ENCODE measurements around the gene RPS27L. TPM values are rescaled to one million over a fixed set of nuclear protein-coding genes. Genes with fewer than 3 reads are reported as not detected.
A peak's percentile ranks its signal among the peaks of the same experiment; 100 is the strongest.
"Not testable (repeated sequence)": the region's sequence is repeated elsewhere in the genome, so short reads cannot be mapped to it uniquely, and the experiment has no call there.

Gene RPS27L
- total and polyA plus RNA-seq, 7 donors = 33.1 to 186 (median 108) TPM

DNA sequence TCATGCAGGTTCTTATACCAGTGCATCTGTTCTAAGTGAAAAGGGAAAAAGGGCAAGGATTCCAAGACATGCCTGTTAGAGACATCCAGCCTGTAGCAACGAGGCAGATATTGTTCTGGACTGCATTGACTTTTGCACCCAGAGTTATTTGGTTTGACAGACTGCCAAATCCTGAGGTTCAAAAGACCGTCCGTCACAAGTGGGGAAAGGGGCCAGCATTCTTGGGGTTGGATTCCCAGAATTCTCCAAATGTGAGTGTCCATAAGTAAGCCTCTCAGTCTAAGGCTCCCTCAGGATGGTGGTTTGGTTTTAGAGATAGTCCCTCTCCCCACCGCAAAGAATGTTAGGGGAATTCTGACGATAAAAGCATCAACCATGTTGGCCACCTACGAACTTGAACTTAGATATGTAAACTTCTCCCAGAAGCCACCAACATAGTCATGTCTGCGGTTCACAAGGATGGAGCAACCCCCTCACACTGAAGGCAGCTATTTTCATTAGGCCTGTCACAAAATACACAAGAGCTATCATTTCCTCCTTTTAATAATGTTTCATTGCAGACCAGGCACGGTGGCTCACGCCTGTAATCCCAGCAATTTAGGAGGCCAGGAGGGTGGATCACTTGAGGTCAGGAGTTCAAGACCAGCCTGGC, 49.3 kb downstream of the RPS27L start:
- Histone ChIP-seq H3K4me1 (no peaks in the 10 kb centered on the region), H3K9me3 (no peaks in the 10 kb centered on the region), H3K36me3 (ENCODE audit: insufficient read depth in 1 of 2, low read depth in 1 of 2) (no peaks in the 10 kb centered on the region), H3K27ac (no peak overlapping the region), H3K27me3 (ENCODE audit: insufficient read depth in 3 of 3, low read length in 2 of 3) (peaks cover 0 to 3% (median 0%) of the 10 kb centered on the region in 3 donors), H3K4me3 (no peak overlapping the region)
- intact Hi-C loops (cut with DNase I) = no loop called here
- DNase-seq (no peak), ATAC-seq (peak in 1 of 4 donors; percentile 30)
- 37 to 49% (median 46%) methylated on average over 9 of the region's 9 CpGs for WGBS, 3 donors
- TF ChIP-seq, protein P1, sequence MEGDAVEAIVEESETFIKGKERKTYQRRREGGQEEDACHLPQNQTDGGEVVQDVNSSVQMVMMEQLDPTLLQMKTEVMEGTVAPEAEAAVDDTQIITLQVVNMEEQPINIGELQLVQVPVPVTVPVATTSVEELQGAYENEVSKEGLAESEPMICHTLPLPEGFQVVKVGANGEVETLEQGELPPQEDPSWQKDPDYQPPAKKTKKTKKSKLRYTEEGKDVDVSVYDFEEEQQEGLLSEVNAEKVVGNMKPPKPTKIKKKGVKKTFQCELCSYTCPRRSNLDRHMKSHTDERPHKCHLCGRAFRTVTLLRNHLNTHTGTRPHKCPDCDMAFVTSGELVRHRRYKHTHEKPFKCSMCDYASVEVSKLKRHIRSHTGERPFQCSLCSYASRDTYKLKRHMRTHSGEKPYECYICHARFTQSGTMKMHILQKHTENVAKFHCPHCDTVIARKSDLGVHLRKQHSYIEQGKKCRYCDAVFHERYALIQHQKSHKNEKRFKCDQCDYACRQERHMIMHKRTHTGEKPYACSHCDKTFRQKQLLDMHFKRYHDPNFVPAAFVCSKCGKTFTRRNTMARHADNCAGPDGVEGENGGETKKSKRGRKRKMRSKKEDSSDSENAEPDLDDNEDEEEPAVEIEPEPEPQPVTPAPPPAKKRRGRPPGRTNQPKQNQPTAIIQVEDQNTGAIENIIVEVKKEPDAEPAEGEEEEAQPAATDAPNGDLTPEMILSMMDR (IDR thresholded peaks at IDR 0.05) = no peak

DNA sequence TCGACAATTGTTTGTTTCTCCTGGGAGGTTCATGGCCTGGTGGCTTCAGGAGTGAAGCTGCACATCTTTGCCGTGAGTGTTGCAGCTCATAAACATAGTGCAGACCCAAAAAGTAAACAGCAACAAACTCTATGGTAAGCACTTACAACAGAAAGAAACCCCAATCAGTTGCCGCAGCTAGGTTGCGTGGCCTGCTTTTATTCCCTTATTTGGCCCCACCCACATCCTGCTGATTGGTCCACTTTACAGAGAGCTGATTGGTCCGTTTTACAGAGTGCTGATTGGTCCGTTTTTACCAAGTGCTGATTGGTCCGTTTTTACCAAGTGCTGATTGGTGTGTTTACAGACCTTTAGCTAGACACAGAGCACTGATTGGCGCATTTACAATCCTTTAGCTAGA, 51.9 kb downstream of the RPS27L start:
- 75 to 86% (median 77%) methylated on average over 8 of the region's 8 CpGs for WGBS, 3 donors
- H3K27ac ChIP-seq; ATAC-seq; H3K4me3 ChIP-seq; H3K9me3 ChIP-seq; intact Hi-C loops (cut with DNase I); H3K27me3 ChIP-seq (ENCODE audit: insufficient read depth in 3 of 3, low read length in 2 of 3); DNase-seq; H3K4me1 ChIP-seq; H3K36me3 ChIP-seq (ENCODE audit: insufficient read depth in 1 of 2, low read depth in 1 of 2): not testable (repeated sequence)

DNA sequence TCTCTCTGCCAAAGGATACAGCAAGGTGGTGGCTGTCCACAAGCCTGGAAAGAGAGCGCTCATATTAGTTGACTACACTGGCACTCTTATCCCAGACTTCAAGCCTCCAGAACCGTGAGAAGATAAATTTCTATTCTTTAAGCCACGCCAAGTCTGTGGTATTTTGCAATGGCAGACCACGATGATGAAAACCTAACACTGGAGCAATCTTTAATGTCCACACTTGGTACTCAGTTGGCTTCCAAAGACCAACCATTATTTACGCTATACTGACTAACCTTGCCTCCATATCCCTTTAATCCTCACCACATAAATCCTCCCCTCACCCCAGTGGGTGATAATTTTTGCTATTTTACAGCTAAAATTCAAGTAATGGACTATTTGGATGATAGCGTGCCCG, 52.5 kb downstream of the RPS27L start:
- intact Hi-C loops (cut with DNase I) = no loop called here
- Histone ChIP-seq H3K4me3 (no peak overlapping the region), H3K4me1 (no peaks in the 10 kb centered on the region), H3K9me3 (no peaks in the 10 kb centered on the region), H3K36me3 (ENCODE audit: insufficient read depth in 1 of 2, low read depth in 1 of 2) (no peaks in the 10 kb centered on the region), H3K27me3 (ENCODE audit: insufficient read depth in 3 of 3, low read length in 2 of 3) (peaks cover 0 to 3% (median 0%) of the 10 kb centered on the region in 3 donors), H3K27ac (no peak overlapping the region)
- ATAC-seq (peak in 1 of 4 donors; percentile 20), DNase-seq (no peak)
- TF ChIP-seq, protein P1 (IDR thresholded peaks at IDR 0.05) = no peak
- 64 to 72% (median 71%) methylated on average over 7 of the region's 7 CpGs for WGBS, 3 donors

DNA sequence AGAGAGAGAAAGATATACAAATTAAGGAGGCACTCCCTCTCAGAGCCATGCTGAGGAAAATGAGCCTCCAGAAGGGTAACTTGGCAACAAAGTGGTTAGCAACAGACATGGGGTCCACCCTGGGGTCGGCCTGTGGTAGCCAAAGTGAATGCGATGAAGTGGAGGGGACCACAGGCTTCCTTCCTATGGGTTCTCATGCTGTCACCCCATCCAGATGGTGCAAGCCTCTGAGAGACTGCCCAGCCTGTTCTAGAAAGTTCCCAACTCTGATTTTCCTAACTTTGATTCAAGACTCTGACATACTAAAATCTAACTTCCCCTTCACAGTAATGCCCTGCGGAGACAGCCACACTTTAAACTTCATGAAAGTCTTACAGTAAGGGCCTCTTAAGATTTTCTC, 53.9 kb downstream of the RPS27L start:
- Histone ChIP-seq H3K4me1 (no peaks in the 10 kb centered on the region), H3K36me3 (ENCODE audit: insufficient read depth in 1 of 2, low read depth in 1 of 2) (no peaks in the 10 kb centered on the region), H3K4me3 (no peak overlapping the region), H3K27ac (no peak overlapping the region), H3K27me3 (ENCODE audit: insufficient read depth in 3 of 3, low read length in 2 of 3) (peaks cover 0 to 3% (median 0%) of the 10 kb centered on the region in 3 donors), H3K9me3 (no peaks in the 10 kb centered on the region)
- DNase-seq (no peak), ATAC-seq (no peak)
- intact Hi-C loops (cut with DNase I) = no loop called here
- WGBS, 3 donors = 84 to 95% (median 94%) methylated on average over 3 of the region's 3 CpGs
- TF ChIP-seq, protein P1 (IDR thresholded peaks at IDR 0.05) = no peak

DNA sequence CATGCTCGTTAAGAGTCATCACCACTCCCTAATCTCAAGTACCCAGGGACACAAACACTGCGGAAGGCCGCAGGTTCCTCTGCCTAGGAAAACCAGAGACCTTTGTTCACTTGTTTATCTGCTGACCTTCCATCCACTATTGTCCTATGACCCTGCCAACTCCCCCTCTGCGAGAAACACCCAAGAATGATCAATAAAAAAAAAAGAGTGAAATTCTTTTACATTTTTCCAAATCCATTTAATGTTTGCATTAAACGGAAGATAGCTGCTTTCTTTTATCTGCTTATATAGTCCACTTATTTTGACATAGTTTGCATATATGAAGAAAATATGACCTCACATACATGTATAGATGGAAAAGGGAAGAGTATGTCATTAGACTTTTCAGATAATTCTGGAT, 57.7 kb downstream of the RPS27L start:
- 74 to 85% (median 85%) methylated on average over 3 to 5 of the region's 5 CpGs for WGBS, 3 donors
- not testable (repeated sequence) for H3K27ac ChIP-seq; H3K4me3 ChIP-seq; ATAC-seq; H3K27me3 ChIP-seq (ENCODE audit: insufficient read depth in 3 of 3, low read length in 2 of 3); H3K36me3 ChIP-seq (ENCODE audit: insufficient read depth in 1 of 2, low read depth in 1 of 2); H3K4me1 ChIP-seq; H3K9me3 ChIP-seq; DNase-seq
- intact Hi-C loops (cut with DNase I) = loop anchor here in 1 of 2 donors (10.0 kb wide), 2 partner anchors 105 to 315 kb away; no protein-coding TSS in a partner anchor

DNA sequence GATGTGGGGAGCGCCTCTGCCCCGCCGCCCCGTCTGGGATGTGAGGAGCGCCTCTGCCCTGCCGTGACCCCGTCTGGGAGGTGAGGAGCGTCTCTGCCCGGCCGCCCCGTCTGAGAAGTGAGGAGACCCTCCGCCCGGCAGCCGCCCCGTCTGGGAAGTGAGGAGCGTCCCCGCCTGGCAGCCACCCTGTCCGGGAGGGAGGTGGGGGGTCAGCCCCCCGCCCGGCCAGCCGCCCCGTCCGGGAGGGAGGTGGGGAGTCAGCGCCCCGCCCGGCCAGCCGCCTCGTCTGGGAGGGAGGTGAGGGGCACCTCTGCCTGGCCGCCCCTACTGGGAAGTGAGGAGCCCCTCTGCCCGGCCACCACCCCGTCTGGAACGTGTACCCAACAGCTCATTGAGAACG, 58.4 kb downstream of the RPS27L start:
- intact Hi-C loops (cut with DNase I) = loop anchor here in 1 of 2 donors (10.0 kb wide), 2 partner anchors 104 to 314 kb away; no protein-coding TSS in a partner anchor
- not testable (repeated sequence) for H3K4me1 ChIP-seq; H3K27me3 ChIP-seq (ENCODE audit: insufficient read depth in 3 of 3, low read length in 2 of 3); H3K27ac ChIP-seq; ATAC-seq; DNase-seq; H3K9me3 ChIP-seq; H3K36me3 ChIP-seq (ENCODE audit: insufficient read depth in 1 of 2, low read depth in 1 of 2); H3K4me3 ChIP-seq
- 92 to 94% (median 92%) methylated on average over 12 to 28 of the region's 33 CpGs for WGBS, 3 donors

Other genes with a start within 250 kb of the RPS27L start
- 1,000 to 10,000 TPM; 1,097 to 5,131 (median 2,563) TPM for gene TPM1, start 114.7 kb downstream of the RPS27L start, total RNA-seq
- gene TPM1, start 114.7 kb downstream of the RPS27L start, polyA plus RNA-seq = 1,000 to 10,000 TPM; 1,146 to 4,515 (median 3,805) TPM
- 10 to 100 TPM; 23.0 to 44.0 (median 33.7) TPM for gene LACTB, start 35.6 kb downstream of the RPS27L start, total RNA-seq
- 10 to 100 TPM; 24.9 to 44.6 (median 29.7) TPM for gene LACTB, start 35.6 kb downstream of the RPS27L start, polyA plus RNA-seq
- gene RAB8B, start 32.1 kb upstream of the RPS27L start, total RNA-seq = 10 to 100 TPM in 1 of 4 donors, 1 to 10 TPM in 3; 5.4 to 18.1 (median 8.4) TPM
- gene RAB8B, start 32.1 kb upstream of the RPS27L start, polyA plus RNA-seq = 1 to 10 TPM; 2.5 to 5.0 (median 4.6) TPM
- gene APH1B, start 120.1 kb upstream of the RPS27L start, total RNA-seq = 1 to 10 TPM; 3.8 to 7.0 (median 4.6) TPM
- 1 to 10 TPM; 1.2 to 2.8 (median 1.4) TPM for gene APH1B, start 120.1 kb upstream of the RPS27L start, polyA plus RNA-seq
- gene CA12, start 224.4 kb upstream of the RPS27L start, total RNA-seq = under 1 TPM; 0.08 to 0.17 (median 0.17) TPM
- gene CA12, start 224.4 kb upstream of the RPS27L start, polyA plus RNA-seq = under 1 TPM; 0.01 to 0.25 (median 0.09) TPM